Measurements from ENCODE around the gene NSUN7.
"Not testable (repeated sequence)": the region's sequence is repeated elsewhere in the genome, so short reads cannot be mapped to it uniquely, and the experiment has no call there.

The NSUN7 gene

DNA sequence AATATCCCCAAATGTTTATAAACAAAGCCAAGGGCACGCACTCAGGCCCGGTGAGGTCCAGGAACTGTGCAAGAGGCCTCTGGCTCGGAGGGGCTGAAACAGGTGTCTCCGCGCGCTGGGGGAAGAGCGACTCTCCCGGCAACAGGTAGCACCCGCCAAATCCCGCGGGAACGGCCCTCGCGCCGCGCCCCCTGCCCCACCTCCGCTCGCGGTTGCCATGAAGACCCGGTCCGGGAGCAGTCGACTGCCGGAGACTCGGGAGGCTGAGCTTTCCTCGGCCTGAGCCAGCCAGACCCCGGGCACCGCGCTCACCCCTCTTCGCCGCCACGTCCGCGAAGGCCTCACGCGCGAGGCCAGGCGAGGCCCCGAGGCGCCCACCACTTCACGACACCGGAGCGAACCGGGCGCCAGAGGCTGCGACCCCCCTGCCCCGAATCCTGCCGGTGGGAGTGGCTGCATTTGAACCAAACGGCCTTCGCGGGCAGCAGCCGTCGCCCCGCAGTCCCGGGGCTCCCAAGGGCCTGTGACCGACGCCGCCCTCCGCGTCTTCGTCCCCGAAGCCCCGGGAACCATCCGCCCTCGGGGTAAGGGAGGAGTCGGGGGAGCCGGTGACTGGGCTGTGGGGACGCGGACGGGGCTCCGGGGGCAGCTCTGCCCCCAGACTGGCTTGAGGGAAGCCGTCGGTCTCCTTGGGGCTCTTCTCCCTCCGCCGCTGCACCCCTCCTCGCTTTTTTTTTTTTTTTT is at the start of gene NSUN7:
TSS of gene NSUN7 (plus strand) at position 239 of the 744 bp plus-strand sequence. CDS start 739 bp downstream, outside the sequence.
- peak; percentile 5 for DNase-seq (ENCODE audit: low read depth)

GRCh38 chr4:40702137-40702799 is 47.5 kb upstream of the NSUN7 start:
- no peak for DNase-seq (ENCODE audit: low read depth)

DNA sequence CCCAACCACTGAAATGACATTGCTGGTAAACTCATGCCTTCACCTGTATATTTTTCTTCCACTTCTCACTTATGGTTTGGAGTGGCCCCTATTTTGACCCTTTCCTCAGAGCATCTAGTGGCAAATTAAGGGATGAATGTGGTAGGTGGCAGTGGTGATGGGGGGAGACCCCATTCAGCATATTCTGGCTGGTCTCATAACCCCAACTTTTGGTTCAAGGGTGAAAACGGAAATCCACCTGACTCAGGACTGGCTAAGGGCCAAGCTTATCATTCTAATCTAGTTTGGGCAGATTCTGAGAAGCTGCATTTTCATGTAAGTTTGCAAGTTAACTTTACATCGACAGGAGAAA is 47.0 kb upstream of the NSUN7 start:
- no peak for DNase-seq (ENCODE audit: low read depth)

GRCh38 chr4:40704073-40704472 is 45.7 kb upstream of the NSUN7 start:
- no peak for DNase-seq (ENCODE audit: low read depth)

DNA sequence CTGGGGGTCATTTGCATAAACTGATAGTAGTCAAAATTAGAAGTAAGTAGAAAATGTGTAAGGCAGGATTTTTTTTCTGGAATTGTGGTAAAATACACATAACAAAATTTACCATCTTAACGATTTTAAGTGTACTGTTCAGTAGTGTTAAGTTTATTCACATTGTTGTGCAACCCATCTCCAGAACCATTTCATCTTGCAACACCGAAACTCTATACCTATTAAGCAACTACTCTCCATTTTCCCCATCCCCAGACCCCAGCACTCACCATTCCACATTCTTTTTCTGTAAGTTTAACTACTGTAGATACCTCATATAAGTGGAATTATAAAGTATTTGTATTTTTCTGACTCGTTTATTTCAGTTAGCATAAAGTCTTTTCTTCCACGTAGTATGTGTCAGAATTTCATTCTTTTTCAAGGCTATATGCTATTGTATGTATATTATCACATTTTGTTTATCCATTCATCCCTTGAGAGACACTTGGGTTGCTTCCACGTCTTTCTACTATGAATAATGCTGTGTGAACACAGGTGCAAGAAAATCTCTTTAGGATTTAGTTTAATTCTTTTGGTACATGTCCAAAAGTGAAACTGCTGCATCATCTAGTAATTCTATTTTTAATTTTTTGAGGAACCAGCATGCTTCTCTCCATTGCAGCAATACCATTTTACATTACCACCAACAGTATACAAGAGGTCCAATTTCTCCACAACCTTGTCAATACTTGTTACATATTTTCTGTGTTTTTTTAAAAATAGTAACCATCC is 39.1 kb upstream of the NSUN7 start:
- DNase-seq (ENCODE audit: low read depth) = no peak

- DNase-seq (ENCODE audit: low read depth) = not testable (repeated sequence)
Observed at GRCh38 chr4:40713001-40713400, 36.8 kb upstream of the NSUN7 start.

DNA sequence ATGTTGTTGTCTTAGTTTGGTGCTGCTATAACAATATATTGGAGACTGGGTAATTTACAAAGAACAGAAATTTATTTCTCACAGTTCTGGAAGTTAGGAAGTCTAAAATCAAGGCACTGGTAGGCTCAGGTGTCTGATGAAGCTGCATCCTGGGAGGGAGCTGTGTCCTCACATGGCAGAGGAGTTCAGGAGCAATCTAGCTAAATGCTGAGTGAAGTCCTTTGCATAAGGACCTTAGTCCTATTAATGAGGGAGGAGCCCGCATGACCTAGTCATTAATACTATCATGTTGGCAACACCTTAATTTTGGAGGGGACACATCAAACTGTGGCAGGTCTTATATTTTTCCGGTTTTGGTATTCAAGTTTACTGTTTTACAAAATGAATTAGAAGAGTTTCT is 36.0 kb upstream of the NSUN7 start:
- DNase-seq (ENCODE audit: low read depth) = no peak

DNA sequence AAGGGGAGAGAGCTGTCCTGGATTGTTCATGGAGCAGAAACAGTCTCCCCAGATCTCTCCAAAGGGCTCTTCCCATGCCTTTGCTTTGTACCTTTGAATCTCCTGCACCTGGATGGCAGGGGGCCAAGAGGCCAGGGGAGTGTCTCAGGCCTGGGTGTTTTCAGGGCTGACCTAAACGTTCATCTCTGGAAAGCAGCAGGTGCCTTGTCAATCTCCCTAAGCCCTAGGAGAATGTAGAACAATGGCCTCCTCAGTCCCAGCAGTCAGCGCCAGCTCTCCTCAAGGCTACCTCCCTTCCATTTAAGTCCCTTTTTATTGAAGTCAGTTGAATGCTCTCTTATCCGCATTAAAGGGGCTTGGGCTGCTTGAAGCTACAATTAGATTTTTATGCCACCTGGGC is 31.2 kb upstream of the NSUN7 start:
- no peak for DNase-seq (ENCODE audit: low read depth)

- no peak for DNase-seq (ENCODE audit: low read depth)
Observed at GRCh38 chr4:40719008-40719623, 30.6 kb upstream of the NSUN7 start.

- no peak for DNase-seq (ENCODE audit: low read depth)
Observed at GRCh38 chr4:40720351-40720750, 29.4 kb upstream of the NSUN7 start.

GRCh38 chr4:40720916-40721315 is 28.8 kb upstream of the NSUN7 start:
- DNase-seq (ENCODE audit: low read depth) = no peak

DNA sequence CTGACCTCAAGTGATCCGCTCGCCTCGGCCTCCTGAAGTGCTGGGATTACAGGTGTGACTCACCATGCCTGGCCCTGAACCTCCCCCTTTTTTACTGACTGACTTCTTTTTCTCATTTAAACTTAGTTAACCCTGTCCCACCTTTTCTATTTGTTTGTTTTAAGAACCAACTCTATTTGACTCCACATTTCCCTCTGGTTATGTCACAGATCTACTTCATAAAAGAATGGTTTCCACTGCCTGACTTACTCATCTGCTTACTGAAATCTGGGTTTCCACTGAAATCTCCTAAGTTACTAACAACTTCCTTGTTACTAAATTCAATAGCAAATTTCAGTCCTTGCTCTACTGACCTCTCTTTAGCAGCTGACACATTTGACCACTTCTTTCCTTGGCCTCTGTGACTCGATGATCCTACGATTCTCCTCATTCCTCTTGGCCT is 28.0 kb upstream of the NSUN7 start:
- no peak for DNase-seq (ENCODE audit: low read depth)

- no peak for DNase-seq (ENCODE audit: low read depth)
Observed at GRCh38 chr4:40722576-40723161, 27.1 kb upstream of the NSUN7 start.

DNA sequence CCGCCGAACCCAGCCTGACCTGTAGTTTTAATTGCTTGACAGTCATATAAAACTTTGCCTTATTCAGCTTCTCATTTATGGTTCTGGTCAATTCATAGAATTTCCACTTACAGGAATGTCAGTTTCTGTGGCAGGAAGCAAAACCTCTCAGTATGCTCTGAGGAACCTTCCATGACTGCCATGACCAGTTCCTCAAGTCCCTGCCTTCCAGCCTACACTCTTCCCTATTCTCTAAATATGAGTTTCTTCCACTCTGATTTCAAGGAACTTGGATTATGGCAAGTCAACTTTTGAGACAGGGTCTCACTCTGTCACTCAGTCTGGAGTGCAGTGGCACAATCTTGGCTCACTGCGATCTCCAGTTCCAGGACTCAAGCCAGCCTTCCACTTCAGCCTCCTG is 26.0 kb upstream of the NSUN7 start:
- no peak for DNase-seq (ENCODE audit: low read depth)

DNA sequence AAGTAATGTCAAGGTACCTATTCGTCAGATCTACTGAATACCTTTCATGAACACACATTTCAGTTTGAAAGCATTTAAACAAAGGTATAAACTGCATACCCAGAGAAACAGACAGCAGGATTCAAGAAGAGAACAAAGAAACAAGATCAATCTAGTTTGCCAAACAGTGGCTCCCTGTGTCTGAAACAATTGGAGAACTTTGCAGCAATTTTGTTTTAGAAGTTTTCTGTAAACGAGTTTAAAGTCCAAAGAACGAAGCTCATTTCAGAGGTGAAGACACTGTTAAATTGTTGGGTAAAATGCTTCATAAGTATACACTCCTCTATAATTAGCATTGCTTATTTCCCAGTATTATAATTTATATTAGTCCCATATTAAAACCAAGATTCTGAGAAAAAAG is 21.4 kb upstream of the NSUN7 start:
- DNase-seq (ENCODE audit: low read depth) = no peak

- no peak for DNase-seq (ENCODE audit: low read depth)
Observed at GRCh38 chr4:40729555-40729954, 20.2 kb upstream of the NSUN7 start.

DNA sequence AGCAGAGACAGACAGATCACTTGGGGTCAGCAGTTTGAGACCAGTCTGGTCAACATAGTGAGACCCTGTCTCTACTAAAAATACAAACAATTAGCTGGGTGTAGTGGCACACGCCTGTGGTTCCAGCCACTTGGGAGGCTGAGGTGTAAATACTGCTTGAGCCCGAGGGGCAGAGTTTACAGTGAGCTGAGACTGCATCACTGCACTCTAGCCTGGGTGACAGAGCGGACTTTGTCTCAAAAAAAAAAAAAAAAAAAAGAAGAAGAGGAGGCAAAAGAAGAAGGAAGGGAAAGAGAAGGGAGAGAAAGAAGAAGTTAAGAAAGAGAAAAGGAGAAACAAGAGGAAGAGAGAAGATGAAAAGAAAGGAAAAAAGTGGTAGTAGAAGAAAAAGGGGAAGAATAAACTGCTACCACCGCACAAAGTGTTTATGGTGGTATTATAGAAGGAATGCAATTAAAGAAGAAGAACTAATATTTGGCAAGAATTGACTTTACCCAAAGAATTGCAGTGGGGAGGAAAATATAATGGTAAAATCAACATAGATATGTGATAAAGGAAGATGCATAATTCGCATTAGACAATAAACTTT is 19.6 kb upstream of the NSUN7 start:
- DNase-seq (ENCODE audit: low read depth) = no peak

- DNase-seq (ENCODE audit: low read depth) = no peak
Observed at GRCh38 chr4:40731361-40731760, 18.4 kb upstream of the NSUN7 start.

DNA sequence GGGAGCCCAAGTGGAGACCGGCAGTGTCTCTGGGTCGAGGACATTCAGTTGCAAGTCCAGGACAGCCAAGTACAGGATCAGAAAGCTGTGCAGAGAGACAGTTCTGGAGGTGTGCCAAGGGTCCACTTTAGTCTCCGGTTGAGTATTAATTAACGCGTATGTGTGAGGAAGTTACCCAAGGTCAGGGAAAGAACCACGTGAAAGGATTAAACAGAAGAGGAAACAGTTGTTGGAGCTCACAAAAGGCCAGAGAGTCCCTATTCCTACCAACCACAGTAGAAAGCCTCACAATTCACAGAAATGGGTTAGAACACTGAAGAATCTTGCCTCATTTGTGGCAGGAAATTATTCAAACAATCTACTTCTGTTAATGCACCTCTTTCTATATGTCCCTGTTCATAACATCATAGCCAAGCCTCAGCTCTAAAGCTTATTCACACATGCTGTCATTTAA is 17.9 kb upstream of the NSUN7 start:
- no peak for DNase-seq (ENCODE audit: low read depth)

DNA sequence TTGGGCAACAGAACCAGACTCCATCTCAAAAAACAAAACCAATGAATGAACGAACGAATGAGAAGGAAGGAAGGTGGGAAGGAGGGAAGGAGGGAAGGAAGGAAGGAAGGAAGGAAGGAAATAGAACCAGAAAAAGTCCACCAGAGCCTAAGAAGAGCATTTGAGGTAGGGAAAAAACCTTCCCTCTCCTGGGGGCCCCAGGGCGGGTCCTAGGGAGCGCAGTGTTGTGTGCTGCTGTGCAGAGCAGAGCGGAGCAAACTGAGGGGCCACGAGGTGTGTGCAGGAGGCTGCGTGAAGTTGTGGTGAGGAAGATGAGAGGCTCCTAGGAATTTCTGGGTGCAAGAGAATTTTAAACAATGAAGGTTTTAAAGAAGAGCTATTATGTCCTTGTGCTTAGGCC is 16.0 kb upstream of the NSUN7 start:
- no peak for DNase-seq (ENCODE audit: low read depth)

GRCh38 chr4:40734497-40734896 is 15.3 kb upstream of the NSUN7 start:
- DNase-seq (ENCODE audit: low read depth) = no peak

DNA sequence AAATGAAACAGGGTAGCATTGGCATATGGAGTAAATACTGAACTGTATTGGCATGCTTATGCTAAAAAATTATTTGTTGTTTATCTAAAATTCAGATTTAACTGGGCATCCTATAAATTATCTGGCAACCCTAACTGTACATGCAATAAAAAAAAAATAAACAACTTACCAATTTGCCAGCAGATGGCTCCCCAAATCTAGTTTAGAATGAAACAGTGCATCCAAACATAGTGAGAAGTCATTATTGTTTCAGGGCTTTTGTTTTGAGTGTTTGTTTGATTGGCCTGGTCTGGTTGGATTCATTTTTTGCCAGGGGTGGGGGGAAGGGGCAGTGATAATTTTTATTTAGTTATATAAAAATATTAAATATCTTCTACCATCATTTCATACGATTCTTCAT is 12.8 kb upstream of the NSUN7 start:
- no peak for DNase-seq (ENCODE audit: low read depth)

Data from activated T-cell treated with anti-CD3 and anti-CD28 coated beads for 1 hour (primary cell).